Stimulated activated CD4-positive, alpha-beta T cell treated with anti-CD3 and anti-CD28 coated beads, Interleukin-12 subunit alpha, Interleukin-12 subunit beta, amount 100 ng/mL, for 24 hours (primary cell): Measurements from ENCODE around the gene CRYBG1.

Experiments
- DNase-seq, 2 experiments: peaks; one replicate each; pipeline ENCODE4 v3.0.0-alpha.2; 2020; ENCODE audit warnings: low read depth in 2 of 2

The CRYBG1 gene

DNA sequence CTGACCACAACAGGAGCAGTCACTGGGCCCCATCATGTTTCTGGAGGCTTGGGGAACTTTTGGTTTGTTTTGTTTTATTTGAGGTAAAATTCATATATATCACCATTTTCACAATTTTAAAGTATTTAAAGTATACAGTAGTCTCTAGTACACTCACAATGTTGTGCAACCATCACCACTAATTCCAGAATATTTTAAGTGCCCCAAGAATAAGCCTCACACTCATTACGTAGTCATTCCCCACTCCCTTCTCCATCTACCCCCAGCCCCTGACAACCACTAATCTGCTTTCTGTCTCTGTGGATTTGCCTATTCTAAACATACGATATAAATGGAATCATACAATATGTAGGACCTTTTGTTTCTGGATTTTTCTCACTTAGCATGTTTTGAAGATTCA, 239.8 kb downstream of the CRYBG1 start:
- no peak for DNase-seq

DNA sequence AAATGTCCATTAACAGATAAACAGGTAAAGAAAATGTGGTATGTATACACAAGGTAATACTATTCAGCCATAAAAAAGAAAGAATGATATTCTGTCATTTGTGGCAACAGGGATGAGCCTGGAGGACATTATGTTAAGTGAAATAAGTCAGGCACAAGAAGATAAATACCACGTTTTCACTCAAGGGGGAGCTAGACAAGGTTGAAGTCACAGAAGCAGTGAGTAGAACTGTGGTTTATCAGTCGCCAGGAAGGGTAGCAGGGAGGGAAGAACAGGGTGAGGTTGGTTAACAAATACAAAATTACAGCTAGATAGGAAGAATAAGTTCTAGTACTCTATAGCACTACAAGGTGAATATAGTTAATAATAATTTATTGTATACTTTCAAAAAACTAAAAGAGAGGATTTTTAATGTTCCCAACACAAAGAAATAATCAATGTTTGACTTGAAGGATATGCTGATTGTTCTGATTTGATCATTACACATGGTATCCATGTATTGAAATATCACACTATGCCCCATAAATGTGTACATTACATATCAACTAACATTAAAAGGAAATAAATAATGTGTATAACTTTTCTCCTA, 247.7 kb downstream of the CRYBG1 start:
- DNase-seq, result no peak

DNA sequence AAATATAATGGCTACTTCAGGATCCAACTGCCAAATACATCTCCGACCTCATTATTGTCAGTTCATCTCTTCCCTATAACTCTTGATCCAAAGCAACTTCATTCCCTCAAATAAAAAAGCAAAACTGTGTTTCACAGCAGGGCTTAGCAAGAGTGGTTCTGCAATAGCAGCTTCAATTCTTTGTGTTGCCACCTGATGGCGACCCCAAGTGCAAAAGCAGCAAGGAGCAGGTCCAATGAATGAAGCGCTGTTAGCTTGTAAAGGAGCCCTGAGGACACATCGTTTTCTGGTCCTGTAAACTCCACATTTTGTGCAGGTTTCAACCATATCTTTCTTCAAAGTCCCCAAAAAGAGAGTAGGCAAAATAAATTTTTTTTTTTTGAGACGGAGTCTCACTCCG, 249.2 kb downstream of the CRYBG1 start:
- no peak for DNase-seq

DNA sequence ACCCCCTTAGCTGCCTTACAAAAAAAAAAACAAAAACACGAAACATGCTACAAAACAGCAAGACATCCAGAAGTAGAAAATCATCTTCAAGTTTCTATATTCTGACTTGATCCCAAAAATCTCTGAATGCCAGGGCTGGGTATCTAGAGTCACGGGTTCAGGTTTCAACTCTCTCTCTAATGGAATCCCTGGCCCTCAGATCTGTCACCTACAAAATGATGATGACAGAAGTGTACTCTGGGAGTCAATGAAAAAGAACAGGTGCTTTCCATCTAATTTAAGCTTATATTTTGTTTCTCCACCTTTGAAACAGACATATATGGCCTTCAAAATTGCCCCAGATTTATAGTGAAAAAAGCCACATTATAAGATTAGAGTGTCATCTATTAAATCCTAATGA, 250.5 kb downstream of the CRYBG1 start:
- DNase-seq, result no peak

DNA sequence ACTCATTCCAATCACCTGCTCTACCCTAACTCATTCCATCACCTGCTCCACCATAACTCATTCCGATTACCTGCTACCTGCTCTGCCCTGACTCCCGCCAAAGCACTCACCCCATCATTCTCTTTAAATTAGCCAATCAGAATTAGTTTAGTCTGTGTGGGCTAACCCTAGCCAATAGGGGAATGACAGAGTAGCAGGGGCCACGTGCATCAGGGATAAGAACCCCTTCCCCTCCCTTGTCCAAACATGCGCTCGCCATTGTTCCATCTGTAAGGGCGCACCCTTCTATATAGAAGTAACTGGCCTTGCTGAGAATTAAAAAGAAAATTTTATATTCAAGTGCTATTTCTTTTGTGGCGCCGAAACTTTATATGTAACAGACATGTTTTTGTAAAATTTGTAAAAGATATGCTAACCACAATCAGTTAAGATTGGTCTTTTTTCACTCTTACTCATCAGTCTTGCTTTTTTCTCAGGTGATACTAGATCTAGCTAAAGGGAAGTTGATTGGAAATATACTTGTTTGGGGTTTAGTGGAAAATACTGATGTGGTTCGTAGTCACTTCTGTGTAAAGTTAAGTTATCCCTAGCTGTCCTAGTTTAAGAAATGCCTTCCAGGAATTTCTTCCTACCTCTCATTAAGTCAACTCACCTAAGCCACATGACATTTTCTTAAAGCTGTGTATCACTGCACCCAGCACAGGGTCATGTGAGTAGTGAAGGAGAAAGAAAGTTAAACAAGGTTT, 252.3 kb downstream of the CRYBG1 start:
- DNase-seq, result no peak

DNA sequence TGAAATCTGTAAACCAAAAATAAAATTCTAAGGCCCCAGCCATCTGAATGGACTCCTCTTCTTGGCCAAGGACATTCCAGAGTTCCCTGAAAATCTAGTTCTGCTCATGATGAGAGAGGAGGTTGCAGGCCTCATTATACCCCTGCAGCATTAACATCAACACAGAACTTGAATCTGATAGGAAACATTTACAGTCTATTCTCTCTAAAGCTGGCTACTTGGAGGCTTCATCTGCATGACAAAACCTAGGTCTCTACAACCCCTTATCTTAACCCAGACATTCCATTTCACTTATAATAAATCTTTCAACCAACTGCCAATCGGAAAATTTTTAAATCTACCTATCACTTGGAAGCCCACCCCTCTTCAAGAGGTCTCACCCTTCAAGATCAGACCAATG, 253.1 kb downstream of the CRYBG1 start:
- DNase-seq, result no peak

DNA sequence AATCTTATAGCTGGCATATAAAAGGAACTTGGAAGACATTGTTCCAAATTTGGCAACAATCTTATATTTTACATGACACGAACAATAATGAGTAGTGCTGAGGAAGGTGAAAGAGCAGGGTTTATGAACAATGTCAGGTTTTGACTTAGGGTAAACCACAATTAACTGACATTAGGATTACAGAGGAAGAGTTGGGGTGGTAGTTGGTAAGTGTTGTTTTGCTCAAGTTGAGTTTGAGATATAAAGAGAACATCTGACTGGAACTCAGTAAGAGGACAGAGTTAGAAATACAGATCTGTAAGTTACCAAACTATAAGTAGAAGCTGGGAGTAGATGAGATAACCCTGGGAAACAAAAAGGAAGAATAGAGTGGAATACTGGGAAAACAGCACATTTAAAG, 253.6 kb downstream of the CRYBG1 start:
- no peak for DNase-seq

DNA sequence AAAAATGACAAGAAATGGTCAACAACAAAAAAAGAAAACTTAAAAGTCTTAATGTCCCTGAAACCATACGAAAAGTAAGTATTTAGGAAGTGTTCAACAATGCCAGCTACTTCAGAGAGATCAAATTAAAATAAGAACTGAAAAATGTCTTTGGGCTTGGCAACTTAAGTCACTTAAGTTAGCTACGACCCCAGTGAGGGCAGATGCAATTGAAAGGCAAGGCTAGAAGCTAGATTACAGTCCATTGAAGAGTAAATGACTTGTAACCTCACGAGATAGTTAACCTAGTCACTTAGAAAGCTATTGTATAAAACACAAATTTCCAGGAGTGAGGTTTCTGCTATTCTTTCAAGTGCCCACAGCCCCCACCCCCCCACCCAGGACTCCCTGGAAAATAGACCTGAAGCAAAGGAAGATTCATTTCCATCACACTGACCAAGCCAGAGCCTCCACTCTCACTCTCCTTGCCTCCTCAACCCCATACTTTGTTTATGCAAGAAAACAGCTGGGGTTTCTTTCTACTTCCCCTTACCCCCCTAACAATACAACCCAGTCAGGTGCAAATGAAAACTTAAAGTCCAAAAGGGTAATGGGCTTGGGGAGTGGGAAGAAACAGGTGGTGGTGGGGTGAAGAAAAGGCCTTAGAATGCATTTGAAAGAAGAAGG, 254.2 kb downstream of the CRYBG1 start:
- no peak for DNase-seq

DNA sequence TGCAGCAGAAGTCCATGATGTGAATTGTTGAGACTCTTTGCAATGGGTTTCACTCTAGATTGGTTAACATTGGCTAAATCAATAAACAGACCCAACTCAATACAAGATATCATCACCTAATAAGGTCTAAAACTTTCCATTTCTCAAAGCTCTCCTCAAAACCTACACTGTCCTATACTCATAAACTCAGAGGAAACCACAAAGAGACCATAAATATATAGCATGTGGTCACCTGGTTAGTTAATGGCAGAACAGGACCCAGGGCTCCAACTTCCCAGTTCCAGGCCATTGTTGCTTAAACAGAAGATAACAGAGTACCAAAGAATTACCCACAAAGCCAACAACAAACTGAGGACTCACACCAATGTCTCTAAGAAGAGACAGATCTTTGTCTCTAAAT, 256.8 kb downstream of the CRYBG1 start:
- DNase-seq, result no peak

DNA sequence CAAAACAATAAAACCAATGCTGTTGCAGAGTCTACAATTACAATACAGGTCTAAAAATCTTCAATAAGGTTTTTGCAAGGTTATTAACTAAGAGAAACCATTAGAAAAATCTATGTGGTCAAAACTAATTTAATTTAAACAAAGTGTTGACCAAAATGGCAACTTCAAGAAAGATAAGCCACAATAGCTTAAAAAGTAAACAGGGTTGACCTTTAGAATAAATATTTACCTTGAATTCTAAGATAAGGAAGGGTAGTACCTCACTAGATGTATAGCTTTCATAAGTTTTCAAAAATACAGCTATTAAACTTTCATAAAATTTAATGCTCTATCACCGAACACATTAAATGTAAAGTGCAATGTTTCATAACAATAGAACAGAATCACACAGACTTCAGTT, 257.3 kb downstream of the CRYBG1 start:
- DNase-seq, result no peak

DNA sequence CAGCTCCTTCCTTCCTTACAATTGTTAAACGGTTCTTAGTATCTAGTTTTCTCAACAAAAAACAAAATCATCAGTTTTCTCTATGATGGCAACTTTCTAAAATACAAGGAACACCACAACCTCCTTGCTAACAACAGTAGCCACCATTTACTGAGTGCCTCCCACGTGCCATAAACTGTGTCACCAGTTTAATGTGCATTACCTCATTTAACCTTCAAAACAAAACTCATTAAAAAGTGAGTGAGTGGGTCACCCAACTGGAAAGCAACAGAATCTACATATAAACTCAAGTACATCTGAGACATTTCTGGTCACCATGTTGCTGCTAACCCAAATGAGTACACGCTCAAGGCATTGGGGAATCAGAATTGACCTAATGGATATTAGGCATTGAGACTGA, 257.8 kb downstream of the CRYBG1 start:
- DNase-seq, result no peak

DNA sequence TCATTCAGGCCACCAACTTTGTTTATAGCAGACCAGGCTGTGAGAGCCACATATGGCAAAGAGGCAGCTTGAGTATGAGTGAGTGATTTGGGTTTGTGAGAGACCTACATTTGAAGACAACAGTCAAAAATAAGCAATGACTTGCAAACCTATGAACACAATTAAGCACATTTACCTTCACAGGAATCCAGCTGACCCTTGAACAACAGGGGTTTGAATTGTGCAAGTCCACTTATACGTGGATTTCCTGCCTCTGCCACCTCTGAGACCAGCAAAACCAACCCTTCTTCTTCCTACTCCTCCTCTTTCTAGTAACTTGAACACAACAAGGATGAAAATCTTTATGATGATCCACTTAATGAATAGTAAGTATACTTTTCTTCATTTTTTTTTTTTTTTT, 258.7 kb downstream of the CRYBG1 start:
- DNase-seq, result no peak

DNA sequence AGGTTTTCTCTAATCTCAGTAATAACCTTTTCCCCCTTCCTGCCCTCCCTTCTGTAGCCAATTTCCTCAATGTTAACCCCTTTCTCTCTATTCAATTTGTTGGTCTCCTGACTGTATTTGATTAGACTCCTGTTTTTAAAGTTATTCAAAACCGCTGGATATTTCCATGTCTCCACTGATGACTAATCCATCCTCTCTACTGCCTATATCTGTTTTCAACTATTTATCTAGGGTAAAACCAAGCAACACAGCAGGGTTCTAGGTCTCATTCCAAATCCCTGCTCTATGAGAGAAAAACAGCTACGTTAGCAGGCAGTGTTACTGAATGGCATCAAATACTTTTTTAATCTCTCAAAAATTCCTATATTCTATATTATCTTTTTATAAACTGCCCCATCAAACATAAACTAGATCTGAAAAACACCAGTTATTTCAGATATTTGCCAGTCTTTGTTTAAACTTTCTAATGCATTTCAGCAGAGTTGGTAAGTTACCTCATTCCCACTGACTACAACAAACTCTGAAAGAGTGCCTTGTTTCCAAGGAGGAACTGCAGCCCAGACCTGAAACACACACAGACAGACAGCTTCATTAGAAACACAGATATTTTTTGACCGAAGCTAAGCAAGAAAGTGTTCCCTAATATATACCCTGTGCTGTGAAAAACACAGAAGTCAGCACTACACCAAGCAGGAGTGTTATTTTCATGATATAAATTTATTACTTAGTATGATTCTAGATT, 260.6 kb downstream of the CRYBG1 start:
- no peak for DNase-seq
